Pons (tissue), 1 donor: ENCODE data around the gene SEPTIN2.
A peak's percentile ranks its signal among the peaks of the same experiment; 100 is the strongest.
"Not testable (repeated sequence)": the region's sequence is repeated elsewhere in the genome, so short reads cannot be mapped to it uniquely, and the experiment has no call there.

Experiments used
- DNase-seq: peaks from one replicate; pipeline ENCODE4 v3.0.0-alpha.2; 2016; ENCODE audit warnings: low spot score

Gene SEPTIN2

DNA sequence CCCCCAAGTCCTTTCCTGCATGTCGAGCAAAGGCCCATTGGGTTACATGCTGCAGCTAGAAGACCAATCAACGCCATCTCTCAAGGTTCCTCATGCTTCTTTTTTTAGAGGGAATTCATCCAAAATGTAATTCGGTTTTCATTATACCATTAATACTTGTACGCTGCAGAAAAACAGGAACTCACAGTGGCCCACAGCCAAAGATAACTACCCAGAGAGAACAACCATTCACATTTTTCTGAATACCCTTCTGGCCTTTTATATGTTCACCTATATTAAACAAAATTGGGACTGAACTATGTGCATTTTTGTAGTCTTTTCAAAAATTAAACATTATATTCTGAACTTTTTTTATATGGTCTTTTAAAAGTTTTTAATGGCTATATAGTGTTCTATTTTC is 66.1 kb downstream of the SEPTIN2 start:
- DNase-seq = no peak

DNA sequence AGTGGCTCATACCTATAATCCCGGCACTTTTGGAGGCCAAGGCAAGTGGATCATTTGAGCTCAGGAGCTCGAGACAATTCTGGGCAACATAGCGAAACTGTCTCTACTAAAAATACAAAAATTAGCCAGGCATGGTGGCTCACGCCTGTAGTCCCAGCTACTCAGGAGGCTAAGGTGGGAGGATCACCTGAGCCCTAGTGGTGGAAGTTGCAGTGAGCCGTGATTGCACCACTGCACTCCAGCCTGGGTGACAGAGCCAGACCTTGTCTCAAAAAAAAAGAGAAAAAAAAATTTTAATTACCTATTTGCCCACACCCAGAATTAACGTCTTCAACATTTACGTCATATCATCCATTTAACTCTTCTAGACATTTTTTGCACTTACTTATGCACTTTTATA is 69.7 kb downstream of the SEPTIN2 start:
- not testable (repeated sequence) for DNase-seq

DNA sequence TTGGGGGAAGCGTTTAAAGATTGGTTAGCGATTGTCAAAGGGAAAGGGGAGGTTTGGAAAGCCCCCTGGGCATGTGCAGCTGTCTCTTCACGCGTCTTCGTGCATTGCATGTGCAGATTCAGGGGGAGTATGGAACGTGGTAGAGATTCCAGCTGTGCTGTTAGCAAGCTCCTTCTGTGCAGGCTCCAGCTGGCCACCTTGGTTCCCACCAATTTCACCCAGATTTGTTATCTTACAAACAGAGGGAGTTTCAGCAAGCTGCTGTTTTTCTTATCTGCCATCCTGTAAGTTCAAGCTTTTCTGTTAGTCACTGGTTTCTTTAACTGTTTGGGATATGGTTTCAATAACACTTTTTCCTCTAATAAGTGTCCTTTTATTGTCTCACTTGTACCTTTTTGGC is 70.8 kb downstream of the SEPTIN2 start:
- DNase-seq = no peak

- no peak for DNase-seq
Measured at GRCh38 chr2:241389697-241390096, 74.0 kb downstream of the SEPTIN2 start.

DNA sequence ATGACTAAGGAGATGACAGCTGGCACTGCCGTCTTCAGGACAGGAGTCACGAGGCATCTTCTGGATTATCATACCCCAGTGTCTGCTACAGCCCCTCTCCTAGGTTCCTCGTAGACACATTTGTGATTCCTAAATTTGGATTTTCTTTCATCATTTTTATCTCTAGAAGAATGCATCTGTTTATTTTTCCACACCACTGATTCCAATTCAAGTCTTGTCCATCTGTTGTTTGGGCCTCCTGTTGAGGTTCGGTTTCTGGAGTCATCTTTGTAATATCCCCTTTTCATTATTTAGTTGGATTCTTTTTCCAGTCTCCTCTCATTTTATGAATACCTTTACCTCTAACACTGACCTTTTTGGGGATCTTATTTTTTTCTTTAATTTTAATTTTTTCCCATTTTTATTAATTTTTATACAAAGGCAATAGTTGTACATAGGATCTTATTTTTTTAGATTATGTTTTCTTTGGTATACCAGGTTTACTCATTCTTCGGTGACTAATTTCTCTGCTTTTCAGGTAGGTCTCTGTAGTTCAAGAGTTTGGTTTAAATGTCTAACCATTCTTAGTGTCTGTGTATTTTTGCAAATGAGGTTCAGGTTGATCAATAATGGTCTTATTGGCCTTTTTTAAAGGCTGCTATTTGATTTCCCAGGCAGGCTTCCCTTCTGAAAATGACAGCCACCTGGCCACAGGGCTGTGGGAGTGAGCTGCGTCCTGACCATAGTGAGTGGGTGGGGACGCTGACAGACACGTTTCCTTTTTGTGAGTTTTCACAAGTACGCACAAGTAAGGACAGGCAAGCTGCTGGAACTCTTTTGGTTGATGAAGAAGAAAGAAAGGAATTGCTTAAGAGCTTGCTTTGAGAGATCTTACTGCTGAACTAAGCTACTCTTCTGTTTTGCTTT is 74.8 kb downstream of the SEPTIN2 start:
- DNase-seq = no peak

DNA sequence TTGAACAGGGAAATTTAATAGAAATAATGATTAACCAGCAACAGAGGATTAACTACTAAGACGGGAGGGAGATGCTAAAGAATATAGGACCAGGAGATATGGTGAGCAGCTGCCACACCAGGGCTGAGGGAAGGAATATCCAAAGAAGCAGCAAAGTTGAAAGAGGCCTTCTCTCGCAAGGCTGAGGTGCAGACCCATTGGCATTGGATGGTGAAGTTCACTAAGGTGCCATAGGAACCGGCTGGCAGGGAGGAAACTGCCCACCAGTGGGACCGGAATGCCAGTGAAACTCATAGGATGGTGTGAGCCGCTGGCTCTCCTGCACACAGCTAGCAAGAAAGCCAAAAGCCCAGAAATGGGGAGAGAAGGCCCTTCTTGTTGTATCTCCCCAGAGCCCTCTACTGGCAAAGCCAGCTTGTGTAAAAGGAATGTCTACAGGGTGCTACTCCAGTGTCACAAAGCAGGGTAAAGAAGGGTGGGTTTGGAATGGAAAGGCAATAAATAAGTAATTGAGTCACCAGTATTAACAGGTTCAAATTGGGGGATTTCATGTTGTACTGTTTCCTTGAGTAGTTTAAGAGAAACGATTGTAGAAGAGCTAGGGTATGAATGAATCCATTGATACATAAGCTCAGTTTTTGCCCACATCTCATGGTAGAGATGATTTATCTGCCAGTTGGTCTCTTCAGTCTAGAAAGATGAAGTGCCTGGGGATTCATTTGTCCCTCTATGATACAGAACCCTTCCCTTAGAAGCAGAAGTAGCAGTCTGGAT is 76.4 kb downstream of the SEPTIN2 start:
- DNase-seq = peak; percentile 87

DNA sequence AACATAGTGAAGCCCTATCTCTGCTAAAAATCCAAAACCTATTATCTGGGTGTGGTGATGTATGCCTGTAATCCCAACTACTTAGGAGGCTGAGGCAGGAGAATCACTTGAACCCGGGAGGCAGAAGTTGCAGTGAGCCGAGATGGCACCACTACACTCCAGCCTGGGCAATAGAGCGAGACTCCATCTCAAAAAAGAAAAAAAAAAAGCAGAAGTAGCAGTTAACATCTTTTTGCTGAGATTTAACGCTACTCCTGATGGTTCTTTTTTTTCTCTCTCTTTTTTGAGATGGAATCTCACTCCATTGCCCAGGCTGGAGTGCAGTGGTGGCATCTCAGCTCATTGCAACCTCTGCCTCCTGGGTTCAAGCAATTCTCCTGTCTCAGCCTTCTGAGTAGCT is 77.0 kb downstream of the SEPTIN2 start:
- DNase-seq = not testable (repeated sequence)

DNA sequence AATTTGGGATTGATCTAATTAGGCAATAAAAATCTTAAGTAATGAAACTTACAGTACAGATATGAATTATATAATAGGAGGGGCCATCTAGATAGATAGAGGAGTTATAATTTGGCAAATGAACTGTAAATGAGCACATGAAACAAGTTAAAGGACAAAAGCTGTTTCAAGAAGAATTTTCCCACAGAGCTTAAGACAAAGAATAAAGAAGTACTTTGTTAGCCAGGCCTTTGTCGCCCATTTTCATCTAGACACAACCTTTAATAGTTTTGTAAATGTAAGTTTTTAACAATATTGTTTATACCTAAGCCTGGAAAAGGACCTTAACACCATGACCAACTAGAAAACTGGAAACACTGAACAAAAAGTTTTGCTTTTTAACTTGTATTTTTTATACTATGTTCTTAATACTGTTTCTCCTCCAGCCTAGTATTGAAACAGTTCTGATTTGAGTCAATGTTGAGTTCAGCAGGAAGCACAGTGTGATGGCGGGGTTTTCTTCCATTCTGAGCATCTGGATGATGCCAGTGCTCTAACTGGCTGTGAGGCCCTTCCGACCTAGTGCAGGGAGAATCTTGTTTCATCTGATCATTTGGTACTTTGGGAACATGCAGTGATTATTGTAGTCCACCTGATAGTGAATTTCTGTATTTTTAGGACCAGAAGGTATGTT is 77.9 kb downstream of the SEPTIN2 start:
- DNase-seq = peak; percentile 78

GRCh38 chr2:241396809-241397208 is 81.1 kb downstream of the SEPTIN2 start:
- DNase-seq = not testable (repeated sequence)

GRCh38 chr2:241399941-241400922 is 84.5 kb downstream of the SEPTIN2 start:
- no peak for DNase-seq
